GM23338 (cell line): Measurements from ENCODE around the gene DIO2. TPM values are rescaled to one million over a fixed set of nuclear protein-coding genes. Genes with fewer than 3 reads are reported as not detected.

Experiments used
- ATAC-seq: fragments of 200-7000 bp; cut with Tn5 transposase; 3 replicates; pipeline ENCODE4 v1.9.1; 2020
- DNase-seq: peaks from one replicate; pipeline ENCODE4 v3.0.0-alpha.2; 2015; ENCODE audit warnings: low spot score
- H2AFZ ChIP-seq: fragments of 200-600 bp; sonication (generic); 2 replicates; pipeline ENCODE4 v1.8.0; 2016; ENCODE audit warnings: antibody characterized with exemption, mild to moderate bottlenecking, moderate library complexity
- H3F3A ChIP-seq: fragments of 200-600 bp; sonication (generic); replicated peaks from 2 replicates; pipeline ENCODE4 v1.8.0; 2017; ENCODE audit warnings: antibody characterized with exemption, mixed run types, low read depth
- H3K27ac ChIP-seq: fragments of 200-600 bp; sonication (generic); 2 replicates; pipeline ENCODE4 v1.6.1; 2016; ENCODE audit warnings: low read depth
- H3K27me3 ChIP-seq: fragments of 200-600 bp; sonication (generic); 2 replicates; pipeline ENCODE4 v1.8.0; 2016; ENCODE audit warnings: mild to moderate bottlenecking, mixed run types, moderate library complexity; ENCODE audit not compliant: insufficient read depth
- H3K36me3 ChIP-seq: fragments of 200-600 bp; sonication (generic); 2 replicates; pipeline ENCODE4 v1.8.0; 2016; ENCODE audit warnings: mild to moderate bottlenecking; ENCODE audit not compliant: insufficient read depth
- H3K4me1 ChIP-seq: fragments of 200-600 bp; sonication (generic); 2 replicates; pipeline ENCODE4 v1.8.0; 2016; ENCODE audit warnings: mild to moderate bottlenecking, moderate library complexity; ENCODE audit not compliant: insufficient read depth
- H3K4me2 ChIP-seq: fragments of 200-600 bp; sonication (generic); 2 replicates; pipeline ENCODE4 v1.7.1; 2017; ENCODE audit warnings: mixed run types
- H3K4me3 ChIP-seq: fragments of 200-600 bp; sonication (generic); 2 replicates; pipeline ENCODE4 v1.6.1; 2016; ENCODE audit warnings: mixed run types
- H3K79me2 ChIP-seq: fragments of 200-600 bp; sonication (generic); replicated peaks from 2 replicates; pipeline ENCODE4 v1.8.0; 2017; ENCODE audit warnings: mild to moderate bottlenecking; ENCODE audit not compliant: insufficient read depth
- H3K9me2 ChIP-seq: fragments of 200-600 bp; sonication (generic); 2 replicates; pipeline ENCODE4 v1.8.0; 2017; ENCODE audit not compliant: insufficient read depth
- H4K20me1 ChIP-seq: fragments of 200-600 bp; sonication (generic); replicated peaks from 2 replicates; pipeline ENCODE4 v1.8.0; 2017; ENCODE audit warnings: mild to moderate bottlenecking; ENCODE audit not compliant: insufficient read depth
- H3K27ac Mint-ChIP-seq: 2 replicates; pipeline ENCODE4 v1.8.0; 2020; ENCODE audit warnings: inconsistent platforms, mild to moderate bottlenecking, moderate library complexity, mixed read lengths
- H3K27me3 Mint-ChIP-seq: 3 replicates; pipeline ENCODE4 v1.8.0; 2022; ENCODE audit warnings: low read depth, mild to moderate bottlenecking, moderate library complexity, mixed read lengths, inconsistent platforms; ENCODE audit not compliant: insufficient read depth, poor library complexity
- H3K36me3 Mint-ChIP-seq: 3 replicates; pipeline ENCODE4 v1.8.0; 2021; ENCODE audit warnings: low read depth, mild to moderate bottlenecking, inconsistent platforms, moderate library complexity, mixed read lengths
- H3K4me1 Mint-ChIP-seq: 3 replicates; pipeline ENCODE4 v1.8.0; 2020; ENCODE audit warnings: mild to moderate bottlenecking, inconsistent platforms, mixed read lengths
- H3K4me3 Mint-ChIP-seq: 3 replicates; pipeline ENCODE4 v1.8.0; 2021; ENCODE audit warnings: moderate library complexity, mild to moderate bottlenecking, inconsistent platforms, mixed read lengths
- H3K9me3 Mint-ChIP-seq: 3 replicates; pipeline ENCODE4 v1.8.0; 2020; ENCODE audit warnings: moderate library complexity, mild to moderate bottlenecking, inconsistent platforms, mixed read lengths
- JUNB ChIP-seq: IDR thresholded peaks from one replicate; pipeline ENCODE4 v1.6.1; 2016; ENCODE audit warnings: antibody characterized with exemption; ENCODE audit not compliant: unreplicated experiment
- POLR2AphosphoS5 ChIP-seq: IDR thresholded peaks from 2 replicates; pipeline ENCODE4 v1.6.1; 2016; ENCODE audit warnings: antibody characterized with exemption, low read depth
- STAT1 ChIP-seq: IDR thresholded peaks from one replicate; pipeline ENCODE4 v1.6.1; 2016; ENCODE audit warnings: antibody characterized with exemption; ENCODE audit not compliant: unreplicated experiment
- ZNF114 ChIP-seq: fragments of 250-450 bp; sonication (Bioruptor Pico); IDR thresholded peaks from 2 replicates; pipeline ENCODE4 v1.5.0; 2020; ENCODE audit warnings: mild to moderate bottlenecking, moderate library complexity
- ZNF331 ChIP-seq: fragments of 250-450 bp; sonication (Bioruptor Pico); IDR thresholded peaks from 2 replicates; pipeline ENCODE4 v1.5.0; 2020; ENCODE audit warnings: low read depth, mild to moderate bottlenecking, moderate library complexity
- polyA plus RNA-seq: library from polyadenylated mRNA; unstranded; fragments of >200 nt; fragmentation: Nextera tagmentation; extraction: Ambion mirVana; gene quantifications from 2 replicates; pipeline ENCODE4 v1.2.1, GENCODE V29; 2016
- total RNA-seq: library from RNA; depleted of rRNA; stranded (reverse); fragments of >200 nt; shearing (Covaris generic); gene quantifications from 2 replicates; pipeline ENCODE4 v1.2.3, GENCODE V29; 2014
- TF ChIP-seq, protein P1 (sequence below), 2 experiments: fragments of 200-600 bp in 1 of 2; sonication (generic) in 1 of 2; conservative IDR thresholded peaks; 2 replicates each; pipeline versions ENCODE4 v1.5.1 to v1.6.1; 2016 to 2017; ENCODE audit warnings: antibody characterized with exemption in 2 of 2, low read depth in 2 of 2, mild to moderate bottlenecking in 2 of 2, moderate library complexity in 1 of 2
- TF ChIP-seq, protein P2 (sequence below): IDR thresholded peaks from one replicate; pipeline ENCODE4 v1.6.1; 2018; ENCODE audit warnings: antibody characterized with exemption; ENCODE audit not compliant: unreplicated experiment
- TF ChIP-seq, protein P3 (sequence below): fragments of 250-450 bp; sonication (Bioruptor Pico); IDR thresholded peaks from 2 replicates; pipeline ENCODE4 v1.5.0; 2020; ENCODE audit warnings: mild to moderate bottlenecking, moderate library complexity
- TF ChIP-seq, protein P4 (sequence below): IDR thresholded peaks from 2 replicates; pipeline ENCODE4 v1.6.1; 2016; ENCODE audit warnings: antibody characterized with exemption

Gene DIO2
- total and polyA plus RNA-seq, 2 experiments from 2014 or later = 0.05 to 0.17 TPM

DNA sequence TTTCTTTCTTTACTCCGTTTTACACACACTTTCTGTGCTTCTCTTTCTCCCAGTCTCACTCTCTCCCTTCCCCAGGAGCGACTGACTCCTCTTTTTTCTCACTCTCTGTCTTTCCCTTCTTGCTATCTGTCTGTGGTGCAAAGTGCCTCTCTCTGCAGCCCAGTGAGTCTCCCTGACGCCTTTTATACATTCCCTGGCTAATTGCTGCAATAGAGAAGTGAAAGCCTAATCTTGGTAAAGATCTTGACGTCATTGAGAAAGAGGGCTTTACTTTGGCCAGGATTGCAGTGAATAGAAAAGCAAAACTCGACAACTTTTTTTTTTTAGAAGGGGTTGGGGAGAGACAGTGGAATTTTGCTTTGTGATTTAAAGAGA is 706 bp upstream of the DIO2 start:
- H3K27ac ChIP-seq = no peak overlapping the region
- H3K36me3 ChIP-seq = no peaks in the 10 kb centered on the region
- H3K9me3 Mint-ChIP-seq = no peaks in the 10 kb centered on the region
- no peaks in the 10 kb centered on the region for H3K27me3 ChIP-seq
- H4K20me1 ChIP-seq = no peaks in the 10 kb centered on the region
- no peaks in the 10 kb centered on the region for H3K27me3 Mint-ChIP-seq
- peak; percentile 22 for ATAC-seq
- H3K27ac Mint-ChIP-seq = peak overlapping the region; percentile 75; the same call in 1 of the 2 replicates
- no peaks in the 10 kb centered on the region for H3K79me2 ChIP-seq
- no peaks in the 10 kb centered on the region for H3F3A ChIP-seq
- H3K9me2 ChIP-seq = no peaks in the 10 kb centered on the region
- peak overlapping the region; percentile 14; the same call in 1 of the 2 replicates for H3K4me2 ChIP-seq
- peaks cover 14% of the 10 kb centered on the region for H3K4me1 Mint-ChIP-seq
- DNase-seq = peak; percentile 18
- H3K4me3 Mint-ChIP-seq = peak overlapping the region; percentile 14; the same call in 2 of the 3 replicates
- TF ChIP-seq POLR2AphosphoS5 (no peak), ZNF331 (no peak), STAT1 (no peak), JUNB (no peak), ZNF114 (CRISPR knock-in tag) (no peak)
- TF ChIP-seq, protein P1, sequence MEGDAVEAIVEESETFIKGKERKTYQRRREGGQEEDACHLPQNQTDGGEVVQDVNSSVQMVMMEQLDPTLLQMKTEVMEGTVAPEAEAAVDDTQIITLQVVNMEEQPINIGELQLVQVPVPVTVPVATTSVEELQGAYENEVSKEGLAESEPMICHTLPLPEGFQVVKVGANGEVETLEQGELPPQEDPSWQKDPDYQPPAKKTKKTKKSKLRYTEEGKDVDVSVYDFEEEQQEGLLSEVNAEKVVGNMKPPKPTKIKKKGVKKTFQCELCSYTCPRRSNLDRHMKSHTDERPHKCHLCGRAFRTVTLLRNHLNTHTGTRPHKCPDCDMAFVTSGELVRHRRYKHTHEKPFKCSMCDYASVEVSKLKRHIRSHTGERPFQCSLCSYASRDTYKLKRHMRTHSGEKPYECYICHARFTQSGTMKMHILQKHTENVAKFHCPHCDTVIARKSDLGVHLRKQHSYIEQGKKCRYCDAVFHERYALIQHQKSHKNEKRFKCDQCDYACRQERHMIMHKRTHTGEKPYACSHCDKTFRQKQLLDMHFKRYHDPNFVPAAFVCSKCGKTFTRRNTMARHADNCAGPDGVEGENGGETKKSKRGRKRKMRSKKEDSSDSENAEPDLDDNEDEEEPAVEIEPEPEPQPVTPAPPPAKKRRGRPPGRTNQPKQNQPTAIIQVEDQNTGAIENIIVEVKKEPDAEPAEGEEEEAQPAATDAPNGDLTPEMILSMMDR (conservative IDR thresholded peaks at IDR 0.05; ENCODE audit: low read depth in 2 of 2) = no peak
- TF ChIP-seq, protein P2, sequence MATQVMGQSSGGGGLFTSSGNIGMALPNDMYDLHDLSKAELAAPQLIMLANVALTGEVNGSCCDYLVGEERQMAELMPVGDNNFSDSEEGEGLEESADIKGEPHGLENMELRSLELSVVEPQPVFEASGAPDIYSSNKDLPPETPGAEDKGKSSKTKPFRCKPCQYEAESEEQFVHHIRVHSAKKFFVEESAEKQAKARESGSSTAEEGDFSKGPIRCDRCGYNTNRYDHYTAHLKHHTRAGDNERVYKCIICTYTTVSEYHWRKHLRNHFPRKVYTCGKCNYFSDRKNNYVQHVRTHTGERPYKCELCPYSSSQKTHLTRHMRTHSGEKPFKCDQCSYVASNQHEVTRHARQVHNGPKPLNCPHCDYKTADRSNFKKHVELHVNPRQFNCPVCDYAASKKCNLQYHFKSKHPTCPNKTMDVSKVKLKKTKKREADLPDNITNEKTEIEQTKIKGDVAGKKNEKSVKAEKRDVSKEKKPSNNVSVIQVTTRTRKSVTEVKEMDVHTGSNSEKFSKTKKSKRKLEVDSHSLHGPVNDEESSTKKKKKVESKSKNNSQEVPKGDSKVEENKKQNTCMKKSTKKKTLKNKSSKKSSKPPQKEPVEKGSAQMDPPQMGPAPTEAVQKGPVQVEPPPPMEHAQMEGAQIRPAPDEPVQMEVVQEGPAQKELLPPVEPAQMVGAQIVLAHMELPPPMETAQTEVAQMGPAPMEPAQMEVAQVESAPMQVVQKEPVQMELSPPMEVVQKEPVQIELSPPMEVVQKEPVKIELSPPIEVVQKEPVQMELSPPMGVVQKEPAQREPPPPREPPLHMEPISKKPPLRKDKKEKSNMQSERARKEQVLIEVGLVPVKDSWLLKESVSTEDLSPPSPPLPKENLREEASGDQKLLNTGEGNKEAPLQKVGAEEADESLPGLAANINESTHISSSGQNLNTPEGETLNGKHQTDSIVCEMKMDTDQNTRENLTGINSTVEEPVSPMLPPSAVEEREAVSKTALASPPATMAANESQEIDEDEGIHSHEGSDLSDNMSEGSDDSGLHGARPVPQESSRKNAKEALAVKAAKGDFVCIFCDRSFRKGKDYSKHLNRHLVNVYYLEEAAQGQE = no peak
- TF ChIP-seq, protein P3, sequence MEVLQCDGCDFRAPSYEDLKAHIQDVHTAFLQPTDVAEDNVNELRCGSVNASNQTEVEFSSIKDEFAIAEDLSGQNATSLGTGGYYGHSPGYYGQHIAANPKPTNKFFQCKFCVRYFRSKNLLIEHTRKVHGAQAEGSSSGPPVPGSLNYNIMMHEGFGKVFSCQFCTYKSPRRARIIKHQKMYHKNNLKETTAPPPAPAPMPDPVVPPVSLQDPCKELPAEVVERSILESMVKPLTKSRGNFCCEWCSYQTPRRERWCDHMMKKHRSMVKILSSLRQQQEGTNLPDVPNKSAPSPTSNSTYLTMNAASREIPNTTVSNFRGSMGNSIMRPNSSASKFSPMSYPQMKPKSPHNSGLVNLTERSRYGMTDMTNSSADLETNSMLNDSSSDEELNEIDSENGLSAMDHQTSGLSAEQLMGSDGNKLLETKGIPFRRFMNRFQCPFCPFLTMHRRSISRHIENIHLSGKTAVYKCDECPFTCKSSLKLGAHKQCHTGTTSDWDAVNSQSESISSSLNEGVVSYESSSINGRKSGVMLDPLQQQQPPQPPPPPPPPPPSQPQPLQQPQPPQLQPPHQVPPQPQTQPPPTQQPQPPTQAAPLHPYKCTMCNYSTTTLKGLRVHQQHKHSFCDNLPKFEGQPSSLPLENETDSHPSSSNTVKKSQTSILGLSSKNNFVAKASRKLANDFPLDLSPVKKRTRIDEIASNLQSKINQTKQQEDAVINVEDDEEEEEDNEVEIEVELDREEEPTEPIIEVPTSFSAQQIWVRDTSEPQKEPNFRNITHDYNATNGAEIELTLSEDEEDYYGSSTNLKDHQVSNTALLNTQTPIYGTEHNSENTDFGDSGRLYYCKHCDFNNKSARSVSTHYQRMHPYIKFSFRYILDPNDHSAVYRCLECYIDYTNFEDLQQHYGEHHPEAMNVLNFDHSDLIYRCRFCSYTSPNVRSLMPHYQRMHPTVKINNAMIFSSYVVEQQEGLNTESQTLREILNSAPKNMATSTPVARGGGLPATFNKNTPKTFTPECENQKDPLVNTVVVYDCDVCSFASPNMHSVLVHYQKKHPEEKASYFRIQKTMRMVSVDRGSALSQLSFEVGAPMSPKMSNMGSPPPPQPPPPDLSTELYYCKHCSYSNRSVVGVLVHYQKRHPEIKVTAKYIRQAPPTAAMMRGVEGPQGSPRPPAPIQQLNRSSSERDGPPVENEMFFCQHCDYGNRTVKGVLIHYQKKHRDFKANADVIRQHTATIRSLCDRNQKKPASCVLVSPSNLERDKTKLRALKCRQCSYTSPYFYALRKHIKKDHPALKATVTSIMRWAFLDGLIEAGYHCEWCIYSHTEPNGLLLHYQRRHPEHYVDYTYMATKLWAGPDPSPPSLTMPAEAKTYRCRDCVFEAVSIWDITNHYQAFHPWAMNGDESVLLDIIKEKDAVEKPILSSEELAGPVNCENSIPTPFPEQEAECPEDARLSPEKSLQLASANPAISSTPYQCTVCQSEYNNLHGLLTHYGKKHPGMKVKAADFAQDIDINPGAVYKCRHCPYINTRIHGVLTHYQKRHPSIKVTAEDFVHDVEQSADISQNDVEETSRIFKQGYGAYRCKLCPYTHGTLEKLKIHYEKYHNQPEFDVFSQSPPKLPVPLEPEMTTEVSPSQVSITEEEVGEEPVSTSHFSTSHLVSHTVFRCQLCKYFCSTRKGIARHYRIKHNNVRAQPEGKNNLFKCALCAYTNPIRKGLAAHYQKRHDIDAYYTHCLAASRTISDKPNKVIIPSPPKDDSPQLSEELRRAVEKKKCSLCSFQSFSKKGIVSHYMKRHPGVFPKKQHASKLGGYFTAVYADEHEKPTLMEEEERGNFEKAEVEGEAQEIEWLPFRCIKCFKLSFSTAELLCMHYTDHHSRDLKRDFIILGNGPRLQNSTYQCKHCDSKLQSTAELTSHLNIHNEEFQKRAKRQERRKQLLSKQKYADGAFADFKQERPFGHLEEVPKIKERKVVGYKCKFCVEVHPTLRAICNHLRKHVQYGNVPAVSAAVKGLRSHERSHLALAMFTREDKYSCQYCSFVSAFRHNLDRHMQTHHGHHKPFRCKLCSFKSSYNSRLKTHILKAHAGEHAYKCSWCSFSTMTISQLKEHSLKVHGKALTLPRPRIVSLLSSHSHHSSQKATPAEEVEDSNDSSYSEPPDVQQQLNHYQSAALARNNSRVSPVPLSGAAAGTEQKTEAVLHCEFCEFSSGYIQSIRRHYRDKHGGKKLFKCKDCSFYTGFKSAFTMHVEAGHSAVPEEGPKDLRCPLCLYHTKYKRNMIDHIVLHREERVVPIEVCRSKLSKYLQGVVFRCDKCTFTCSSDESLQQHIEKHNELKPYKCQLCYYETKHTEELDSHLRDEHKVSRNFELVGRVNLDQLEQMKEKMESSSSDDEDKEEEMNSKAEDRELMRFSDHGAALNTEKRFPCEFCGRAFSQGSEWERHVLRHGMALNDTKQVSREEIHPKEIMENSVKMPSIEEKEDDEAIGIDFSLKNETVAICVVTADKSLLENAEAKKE (CRISPR knock-in tag) = no peak
- TF ChIP-seq, protein P4, sequence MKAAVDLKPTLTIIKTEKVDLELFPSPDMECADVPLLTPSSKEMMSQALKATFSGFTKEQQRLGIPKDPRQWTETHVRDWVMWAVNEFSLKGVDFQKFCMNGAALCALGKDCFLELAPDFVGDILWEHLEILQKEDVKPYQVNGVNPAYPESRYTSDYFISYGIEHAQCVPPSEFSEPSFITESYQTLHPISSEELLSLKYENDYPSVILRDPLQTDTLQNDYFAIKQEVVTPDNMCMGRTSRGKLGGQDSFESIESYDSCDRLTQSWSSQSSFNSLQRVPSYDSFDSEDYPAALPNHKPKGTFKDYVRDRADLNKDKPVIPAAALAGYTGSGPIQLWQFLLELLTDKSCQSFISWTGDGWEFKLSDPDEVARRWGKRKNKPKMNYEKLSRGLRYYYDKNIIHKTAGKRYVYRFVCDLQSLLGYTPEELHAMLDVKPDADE = no peak
- no peaks in the 10 kb centered on the region for H3K36me3 Mint-ChIP-seq
- H2AFZ ChIP-seq = peak overlapping the region; percentile 45; the same call in 1 of the 2 replicates
- H3K4me1 ChIP-seq = peaks cover 14% of the 10 kb centered on the region
- peak overlapping the region; percentile 33 for H3K4me3 ChIP-seq
